Urinary bladder (tissue), 4 donors: ENCODE measurements around the gene TTC34. TPM values are rescaled to one million over a fixed set of nuclear protein-coding genes. Genes with fewer than 3 reads are reported as not detected.

ENCODE experiments used
- DNase-seq: peaks from one replicate; pipeline ENCODE4 v3.0.0-alpha.2; 2015; ENCODE audit errors: extremely low spot score
- H3K27ac ChIP-seq: one replicate; pipeline ENCODE4 v1.5.1; 2013; ENCODE audit warnings: low read depth, mild to moderate bottlenecking, moderate library complexity
- H3K36me3 ChIP-seq: one replicate; pipeline ENCODE4 v1.6.1; 2013; ENCODE audit warnings: mild to moderate bottlenecking, moderate library complexity; ENCODE audit not compliant: insufficient read depth
- H3K4me1 ChIP-seq: one replicate; pipeline ENCODE4 v1.6.1; 2013; ENCODE audit warnings: mild to moderate bottlenecking, moderate library complexity; ENCODE audit not compliant: insufficient read depth
- H3K4me3 ChIP-seq: one replicate; pipeline ENCODE4 v1.5.1; 2013; ENCODE audit warnings: low read depth, low read length
- WGBS: extraction: QIAGEN DNeasy Blood & Tissue Kit; methylation state at CpG from one replicate; pipeline ENCODE4 v1.1.7; 2013; 5-methylcytosine and 5-hydroxymethylcytosine counted together
- polyA plus RNA-seq: library from polyadenylated mRNA; stranded (reverse); fragments of 200-250 nt; gene quantifications from one replicate; pipeline ENCODE4 v1.2.3, GENCODE V29; 2013
- total RNA-seq: library from RNA; depleted of rRNA; stranded (reverse); fragments of >200 nt; gene quantifications from one replicate; pipeline ENCODE4 v1.2.3, GENCODE V29; 2014
- donor health status: healthy with polysubstance abuse.
- donor health status: healthy.

TTC34 gene
- total and polyA plus RNA-seq, 2 donors: 0.16 to 0.32 TPM

DNA sequence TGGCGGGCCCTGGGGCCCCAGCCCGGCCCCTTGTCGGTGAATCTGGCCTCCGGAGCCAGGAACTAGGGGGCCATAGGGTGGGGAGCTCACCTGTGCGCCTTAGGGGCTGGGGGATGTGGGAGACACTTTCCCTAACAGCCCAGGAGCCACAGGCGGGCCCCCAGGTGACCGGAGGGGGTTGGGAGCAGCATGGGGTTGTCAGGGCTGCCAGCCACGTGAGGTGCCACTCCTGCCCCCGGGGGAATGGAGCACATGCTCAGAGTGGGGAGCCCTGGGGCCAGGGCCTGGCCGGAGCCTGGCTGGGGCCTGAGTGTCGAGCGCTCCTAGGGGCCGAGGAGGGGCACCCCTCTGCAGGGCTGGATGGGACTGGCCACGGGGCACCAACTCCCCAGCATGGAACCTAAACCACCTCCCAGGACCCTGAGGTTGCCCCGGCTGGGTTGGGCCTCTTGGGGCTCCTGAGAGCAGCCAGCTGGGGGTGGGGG lies 195.1 kb downstream of the TTC34 start:
- WGBS: 83% methylated on average over 15 of the region's 15 CpGs
- DNase-seq: no peak

DNA sequence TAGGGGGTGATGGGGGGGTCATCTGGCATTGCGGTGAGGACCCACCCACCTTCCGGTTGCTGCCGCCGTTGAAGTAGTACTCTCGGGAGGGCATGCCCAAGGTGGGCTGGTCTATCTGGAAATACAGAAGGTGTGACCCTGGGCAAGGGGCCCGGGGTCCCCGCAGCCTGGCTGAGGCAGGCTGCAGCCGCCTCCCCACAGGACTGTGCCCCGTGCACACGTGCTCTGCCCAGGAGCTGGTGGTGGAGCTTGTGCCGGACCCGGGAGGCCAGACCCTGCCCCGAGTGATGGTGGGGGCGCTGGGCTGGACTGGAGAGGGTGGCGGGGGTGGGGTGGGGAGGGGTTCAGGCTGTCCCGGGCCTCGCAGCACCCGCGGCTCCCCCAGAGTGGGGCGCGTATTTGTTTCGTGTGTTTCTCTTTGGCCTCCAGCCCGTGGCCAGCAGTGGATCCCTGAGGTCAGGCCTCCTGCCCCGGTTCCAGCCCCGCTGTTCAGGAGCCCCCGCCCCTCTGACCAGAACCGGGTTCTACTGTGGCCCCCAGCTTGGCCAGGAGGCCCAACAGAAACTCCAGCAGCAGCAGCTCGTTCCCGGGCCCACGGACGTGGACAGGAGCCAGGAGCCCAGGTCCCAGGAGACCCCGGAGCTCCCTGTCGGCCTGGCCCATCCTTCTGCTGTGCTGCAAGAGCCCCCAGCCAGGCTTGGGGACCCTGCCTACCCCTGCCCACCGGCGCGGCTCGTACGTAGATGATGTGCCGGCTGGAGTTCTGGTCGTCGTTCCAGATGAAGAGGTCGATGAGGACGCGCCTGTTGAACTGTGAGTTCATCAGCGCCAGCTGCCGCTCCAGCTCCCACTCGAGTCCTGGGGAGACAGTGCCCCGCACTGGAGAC lies 195.7 kb downstream of the TTC34 start:
- DNase-seq: no peak
- no peaks in the 10 kb centered on the region for H3K4me1 ChIP-seq
- H3K4me3 ChIP-seq: no peak overlapping the region
- no peaks in the 10 kb centered on the region for H3K36me3 ChIP-seq
- H3K27ac ChIP-seq: no peak overlapping the region
- WGBS: 83% methylated on average over 48 of the region's 48 CpGs

More for the DNA sequence above, 195.1 kb downstream of the TTC34 start:
- no peaks in the 10 kb centered on the region for H3K36me3 ChIP-seq
- H3K4me1 ChIP-seq: no peaks in the 10 kb centered on the region
- H3K27ac ChIP-seq: no peak overlapping the region
- H3K4me3 ChIP-seq: no peak overlapping the region

GRCh38 chr1:2604844-2605508 lies 196.5 kb downstream of the TTC34 start:
- Histone ChIP-seq H3K4me3 (no peak overlapping the region), H3K4me1 (no peaks in the 10 kb centered on the region), H3K36me3 (no peaks in the 10 kb centered on the region), H3K27ac (no peak overlapping the region)
- WGBS: 78% methylated on average over 14 of the region's 14 CpGs
- DNase-seq: no peak

GRCh38 chr1:2604156-2604843 lies 197.2 kb downstream of the TTC34 start:
- Histone ChIP-seq H3K27ac (no peak overlapping the region), H3K4me3 (no peak overlapping the region), H3K4me1 (no peaks in the 10 kb centered on the region), H3K36me3 (no peaks in the 10 kb centered on the region)
- 88% methylated on average over 19 of the region's 19 CpGs for WGBS
- no peak for DNase-seq

- Histone ChIP-seq H3K36me3 (no peaks in the 10 kb centered on the region), H3K27ac (no peak overlapping the region), H3K4me1 (no peaks in the 10 kb centered on the region), H3K4me3 (no peak overlapping the region)
- WGBS: 87% methylated on average over 25 of the region's 25 CpGs
- DNase-seq: no peak
Observed at GRCh38 chr1:2603521-2604155, 197.9 kb downstream of the TTC34 start.

- Histone ChIP-seq H3K36me3 (no peaks in the 10 kb centered on the region), H3K27ac (no peak overlapping the region), H3K4me1 (no peaks in the 10 kb centered on the region), H3K4me3 (no peak overlapping the region)
- DNase-seq: no peak
- 74% methylated on average over 18 of the region's 18 CpGs for WGBS
Observed at GRCh38 chr1:2602866-2603520, 198.5 kb downstream of the TTC34 start.

DNA sequence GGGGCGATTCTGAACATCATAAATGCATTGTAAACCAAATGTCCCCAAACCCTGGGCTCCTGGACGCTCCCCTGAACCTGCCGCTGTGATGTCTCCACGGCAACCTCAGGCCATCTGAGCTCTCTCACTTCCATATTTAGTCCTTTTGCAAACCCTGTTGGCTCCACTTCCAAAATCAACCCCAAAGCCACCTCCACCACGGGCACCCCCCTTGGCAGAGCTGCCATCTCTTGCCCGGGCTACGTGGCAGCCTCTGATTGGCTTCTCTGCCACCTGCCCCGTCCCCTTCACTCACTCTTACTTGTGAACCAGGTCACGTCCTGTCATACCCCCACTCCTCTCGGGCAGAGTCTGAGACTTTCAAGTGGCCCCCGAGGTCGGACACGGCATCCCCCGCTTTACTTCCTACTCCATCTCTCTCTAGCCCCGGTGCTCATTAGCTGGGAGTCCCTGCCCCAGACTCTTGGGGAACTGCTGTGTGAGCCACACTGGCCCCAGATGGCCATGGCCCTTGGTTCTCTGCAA lies 199.1 kb downstream of the TTC34 start:
- H3K4me3 ChIP-seq: no peak overlapping the region
- no peaks in the 10 kb centered on the region for H3K4me1 ChIP-seq
- 73% methylated on average over 15 of the region's 15 CpGs for WGBS
- no peak overlapping the region for H3K27ac ChIP-seq
- no peak for DNase-seq
- H3K36me3 ChIP-seq: no peaks in the 10 kb centered on the region

- WGBS: 81% methylated on average over 18 of the region's 18 CpGs
- Histone ChIP-seq H3K27ac (no peak overlapping the region), H3K36me3 (no peaks in the 10 kb centered on the region), H3K4me1 (no peaks in the 10 kb centered on the region), H3K4me3 (no peak overlapping the region)
- DNase-seq: no peak
Observed at GRCh38 chr1:2601721-2602303, 199.7 kb downstream of the TTC34 start.

DNA sequence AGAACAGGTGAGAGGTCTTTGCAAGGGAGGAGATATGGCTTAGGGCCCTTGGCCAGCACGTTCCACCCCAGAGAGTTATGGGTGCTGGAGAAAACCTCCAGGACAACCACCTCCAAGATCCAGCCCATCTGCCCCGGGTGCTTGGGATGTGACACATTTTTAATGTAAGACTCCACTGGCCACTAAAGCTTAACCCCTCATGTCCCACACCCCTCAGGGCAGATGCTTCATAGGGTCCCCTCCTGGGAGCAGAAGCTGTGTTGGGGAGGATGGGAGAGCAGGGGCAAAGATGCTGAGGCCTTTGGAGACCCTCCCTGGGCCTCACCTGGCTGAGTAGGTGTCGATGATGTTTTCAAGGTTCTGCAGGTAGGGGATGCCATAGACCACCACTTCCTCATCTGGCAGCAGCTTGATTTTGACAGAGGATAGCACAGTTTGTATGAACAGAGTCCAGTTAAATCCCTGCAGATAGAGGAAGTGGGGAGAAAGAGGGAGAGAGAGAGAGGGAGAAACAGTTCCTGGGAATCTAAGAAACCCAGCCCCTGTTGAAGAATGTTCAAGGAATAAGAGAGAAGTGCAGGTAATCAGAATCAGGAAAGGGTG lies 203.1 kb downstream of the TTC34 start:
- no peaks in the 10 kb centered on the region for H3K4me1 ChIP-seq
- DNase-seq: no peak
- H3K4me3 ChIP-seq: no peak overlapping the region
- H3K27ac ChIP-seq: no peak overlapping the region
- 66% methylated on average over 3 of the region's 3 CpGs for WGBS
- H3K36me3 ChIP-seq: no peaks in the 10 kb centered on the region

GRCh38 chr1:2597441-2598328 lies 203.8 kb downstream of the TTC34 start:
- Histone ChIP-seq H3K36me3 (no peaks in the 10 kb centered on the region), H3K4me3 (no peak overlapping the region), H3K27ac (no peak overlapping the region), H3K4me1 (no peaks in the 10 kb centered on the region)
- no peak for DNase-seq
- 74% methylated on average over 34 of the region's 34 CpGs for WGBS

- WGBS: 88% methylated on average over 28 of the region's 28 CpGs
- no peaks in the 10 kb centered on the region for H3K4me1 ChIP-seq
- no peak for DNase-seq
- no peak overlapping the region for H3K4me3 ChIP-seq
- no peaks in the 10 kb centered on the region for H3K36me3 ChIP-seq
- no peak overlapping the region for H3K27ac ChIP-seq
Observed at GRCh38 chr1:2596530-2597333, 204.8 kb downstream of the TTC34 start.
